ENCODE results near the gene LIM2.
A peak's percentile ranks its signal among the peaks of the same experiment; 100 is the strongest.
"Not testable (repeated sequence)": the region's sequence is repeated elsewhere in the genome, so short reads cannot be mapped to it uniquely, and the experiment has no call there.

LIM2 gene, protein sequence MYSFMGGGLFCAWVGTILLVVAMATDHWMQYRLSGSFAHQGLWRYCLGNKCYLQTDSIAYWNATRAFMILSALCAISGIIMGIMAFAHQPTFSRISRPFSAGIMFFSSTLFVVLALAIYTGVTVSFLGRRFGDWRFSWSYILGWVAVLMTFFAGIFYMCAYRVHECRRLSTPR

GRCh38 chr19:51387924-51388389 is at the start of gene LIM2:
TSS of gene LIM2 (minus strand) at chr19:51387974. CDS start at chr19:51387443, 531 bp downstream.
- DNase-seq (ENCODE audit: low read depth): no peak

DNA sequence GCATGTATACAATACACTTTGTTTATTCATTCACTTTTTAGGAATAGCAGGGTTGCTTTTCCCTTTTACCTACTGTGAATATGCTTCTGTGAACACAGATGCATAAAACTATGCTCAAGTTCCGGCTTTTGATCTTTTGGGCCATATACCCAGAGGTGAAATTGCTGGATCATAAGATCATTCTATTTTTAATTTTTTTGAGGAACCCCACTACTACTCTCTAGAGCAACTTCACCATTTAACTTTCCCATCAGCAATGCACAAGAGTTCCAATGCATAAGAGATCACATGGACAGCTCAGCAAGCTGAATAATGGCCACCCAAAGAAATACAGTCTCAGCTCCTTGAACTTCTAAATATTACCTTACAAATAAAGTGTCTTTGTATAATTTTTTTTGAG is 46.7 kb upstream of the LIM2 start:
- DNase-seq (ENCODE audit: low read depth): no peak

DNA sequence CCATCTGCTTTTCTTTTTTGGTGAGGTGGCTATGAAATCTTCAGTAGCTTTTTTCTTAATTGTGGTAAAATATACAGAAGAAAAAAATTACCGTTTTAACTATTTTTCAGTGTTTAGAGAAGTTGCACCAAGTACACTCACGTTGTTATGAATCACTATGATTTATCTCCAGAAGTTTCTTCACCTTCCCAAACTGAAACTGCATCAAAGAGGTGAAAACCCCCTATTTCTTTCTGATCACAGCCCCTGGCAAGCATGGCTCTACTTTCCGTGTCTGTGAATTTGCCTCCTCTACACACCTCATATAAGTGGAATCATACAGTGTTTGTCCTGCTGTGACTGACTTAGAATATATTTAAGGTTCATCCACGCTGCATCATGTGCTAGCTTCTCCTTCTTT is 45.3 kb upstream of the LIM2 start:
- no peak for DNase-seq (ENCODE audit: low read depth)

DNA sequence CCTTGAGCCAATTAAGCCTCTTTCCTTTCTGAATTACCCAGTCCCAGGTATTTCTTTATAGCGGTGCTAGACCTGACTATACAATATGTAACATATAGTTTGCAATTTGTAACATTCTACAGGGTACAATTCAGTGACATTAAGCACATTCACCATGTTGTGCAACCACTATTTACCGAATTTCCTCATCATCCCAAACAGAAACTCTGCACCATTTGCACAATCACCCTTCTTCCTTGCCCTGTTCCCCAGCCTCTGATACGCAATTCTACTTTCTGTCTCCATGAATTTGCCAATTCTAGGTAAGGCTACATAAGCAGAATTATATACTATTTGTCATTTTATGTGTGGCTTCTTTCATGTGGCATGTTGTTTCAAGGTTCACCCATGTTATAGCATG is 43.4 kb upstream of the LIM2 start:
- DNase-seq (ENCODE audit: low read depth): no peak

DNA sequence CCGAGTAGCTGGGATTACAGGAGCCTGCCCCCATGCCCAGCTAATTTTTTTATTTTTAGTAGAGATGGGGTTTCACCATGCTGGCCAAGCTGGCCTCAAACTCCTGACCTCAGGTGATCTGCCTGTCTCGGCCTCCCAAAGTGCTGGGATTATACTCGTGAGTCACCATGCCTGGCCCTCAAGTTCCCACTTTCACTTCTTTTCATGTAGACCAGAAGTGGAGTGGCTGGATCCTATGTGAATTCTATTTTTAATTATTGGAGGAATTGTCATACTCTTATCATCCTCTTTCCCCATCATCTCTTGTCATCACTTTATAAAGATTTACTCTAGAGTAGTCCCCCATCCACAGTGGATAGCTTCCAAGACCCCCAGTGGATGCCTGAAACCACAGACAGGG is 42.4 kb upstream of the LIM2 start:
- no peak for DNase-seq (ENCODE audit: low read depth)

DNA sequence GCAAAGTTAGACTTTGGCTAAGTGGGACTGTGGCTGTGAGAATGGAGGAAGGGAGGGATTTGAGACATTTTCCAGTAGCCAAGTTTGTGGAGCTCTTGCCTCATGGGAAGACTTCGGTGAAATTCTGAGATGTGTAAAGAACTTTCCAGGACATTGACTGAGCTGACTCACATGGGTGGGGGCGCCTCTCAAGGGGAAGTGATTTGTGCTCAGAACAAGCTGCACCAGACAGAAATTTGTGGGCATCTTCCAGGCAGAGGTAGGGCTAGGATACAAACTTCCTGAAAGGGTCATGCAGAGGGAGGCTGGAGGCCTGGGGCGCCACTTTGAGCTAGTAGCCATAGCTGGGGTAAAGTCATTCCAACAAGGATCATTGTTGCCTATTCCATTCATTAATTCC is 39.4 kb upstream of the LIM2 start:
- DNase-seq (ENCODE audit: low read depth): no peak

GRCh38 chr19:51422053-51422448 is 34.3 kb upstream of the LIM2 start:
- peak; percentile 59 for DNase-seq (ENCODE audit: low read depth)

DNA sequence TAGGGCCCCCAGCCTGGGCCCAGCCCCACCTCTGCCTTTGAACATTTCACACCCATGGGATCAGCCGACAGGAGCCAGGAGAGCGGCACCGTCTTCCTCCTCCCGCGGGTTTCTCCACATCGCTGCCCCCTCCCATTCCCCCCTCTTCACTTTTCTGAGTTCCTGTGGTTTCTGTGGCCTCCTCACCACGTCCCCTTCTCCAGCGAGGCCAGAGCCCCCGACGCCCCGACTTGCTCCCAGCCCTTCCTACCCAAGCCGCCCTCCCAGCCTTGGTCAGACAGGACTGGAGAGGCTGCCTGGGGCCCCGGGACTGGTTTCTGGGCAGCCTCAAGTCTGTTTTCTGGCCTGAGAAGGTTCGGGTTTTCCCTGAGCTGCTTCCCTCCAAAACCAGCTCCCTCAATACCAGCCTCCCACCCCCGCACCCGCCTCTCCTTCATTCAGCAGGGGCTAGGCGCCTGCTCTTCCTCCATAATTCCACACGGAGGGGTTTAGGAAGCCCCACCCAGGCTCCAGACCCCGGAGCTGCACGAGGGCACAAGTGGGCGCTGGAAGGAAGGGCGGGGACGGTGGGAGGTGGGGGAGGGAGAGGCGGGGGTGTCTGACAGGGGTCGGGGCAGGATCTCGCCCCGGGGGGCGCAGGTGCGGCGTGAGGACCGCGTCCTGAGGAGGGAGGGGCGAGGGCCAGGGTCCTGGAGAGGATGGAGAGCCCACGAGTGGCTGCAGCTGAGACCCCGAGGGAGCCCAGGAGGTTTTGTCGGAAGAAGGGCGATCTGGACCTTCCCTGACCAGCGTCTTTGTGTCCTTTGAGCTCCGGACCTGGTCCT is 33.7 kb upstream of the LIM2 start:
- no peak for DNase-seq (ENCODE audit: low read depth)

DNA sequence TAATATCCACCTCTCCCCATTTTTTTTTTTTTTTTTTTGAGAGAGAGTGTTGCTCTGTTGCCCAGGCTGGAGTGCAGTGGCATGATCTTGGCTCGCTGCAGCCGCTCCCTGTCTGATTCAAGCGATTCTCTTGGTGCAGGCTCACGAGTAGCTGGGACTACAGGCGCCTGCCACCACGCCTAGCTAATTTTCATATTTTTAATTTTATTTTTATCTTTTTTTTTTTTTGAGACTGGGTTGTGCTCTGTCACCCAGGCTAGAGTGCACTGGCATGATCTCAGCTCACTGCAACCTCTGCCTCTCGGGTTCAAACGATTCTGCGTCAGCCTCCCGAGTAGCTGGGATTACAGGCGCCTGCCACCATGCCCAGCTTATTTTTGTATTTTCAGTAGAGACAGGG is 32.7 kb upstream of the LIM2 start:
- not testable (repeated sequence) for DNase-seq (ENCODE audit: low read depth)

GRCh38 chr19:51418707-51419106 is 30.9 kb upstream of the LIM2 start:
- DNase-seq (ENCODE audit: low read depth): no peak

GRCh38 chr19:51417810-51418157 is 30.0 kb upstream of the LIM2 start:
- DNase-seq (ENCODE audit: low read depth): no peak

DNA sequence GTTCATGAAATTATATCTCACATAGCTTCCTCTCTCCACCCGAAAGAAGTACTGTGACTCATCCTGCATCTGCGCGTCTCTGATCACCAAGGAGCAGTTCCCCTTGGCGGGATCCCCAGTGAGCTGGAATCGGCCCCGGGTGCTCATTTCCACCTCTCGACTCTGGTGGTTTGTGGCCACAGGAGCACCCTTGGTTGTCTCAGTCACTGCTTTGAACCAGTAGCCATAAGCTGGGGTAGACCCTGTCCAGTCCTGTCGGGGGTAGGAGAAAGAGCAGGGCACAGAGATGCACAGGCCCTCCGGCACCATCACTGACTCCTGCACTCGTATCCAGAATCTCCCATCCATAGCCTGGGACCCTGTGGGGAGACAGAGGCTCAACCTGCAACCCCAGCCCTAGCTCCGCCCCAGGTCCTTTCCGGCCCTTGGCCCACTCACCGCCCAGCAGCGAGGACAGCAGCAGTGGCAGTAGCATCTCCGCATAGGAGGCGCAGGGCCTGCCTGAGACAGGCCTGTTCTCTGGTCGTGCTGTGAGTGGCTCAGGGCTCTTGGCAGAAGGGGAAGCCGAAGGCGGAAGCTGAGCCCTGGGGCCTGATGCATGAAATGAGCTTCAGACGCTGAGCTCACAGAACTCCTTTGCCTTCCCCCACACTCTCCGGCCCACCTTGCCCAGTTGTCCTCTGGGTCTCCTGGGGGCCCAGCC is 29.5 kb upstream of the LIM2 start, which contains the start of gene SIGLEC10:
TSS of gene SIGLEC10 (minus strand) at position 536 of the 703 bp plus-strand sequence. CDS start at position 475, 61 bp downstream.
- no peak for DNase-seq (ENCODE audit: low read depth)

DNA sequence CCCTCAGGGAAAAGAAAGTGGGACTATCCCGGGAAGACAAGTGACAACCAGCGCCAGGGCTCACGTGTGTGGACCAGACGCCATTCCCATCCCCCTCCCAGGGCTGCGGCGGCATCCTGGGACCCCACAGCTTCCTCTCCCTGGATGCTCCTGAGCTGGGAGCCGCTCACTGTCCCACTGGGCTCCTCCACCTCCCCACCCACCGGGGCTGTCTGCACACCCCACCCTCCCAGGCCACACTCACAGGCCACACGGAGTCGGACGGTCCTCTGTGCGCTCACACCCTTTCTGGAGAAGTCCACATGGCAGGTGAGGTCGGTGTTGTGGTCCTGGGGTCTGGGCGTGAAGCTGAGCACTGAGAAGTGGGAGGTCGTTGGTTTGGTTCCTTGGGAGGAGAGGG is 28.6 kb upstream of the LIM2 start:
- not testable (repeated sequence) for DNase-seq (ENCODE audit: low read depth)

- DNase-seq (ENCODE audit: low read depth): no peak
Measured at GRCh38 chr19:51415187-51415586, 27.4 kb upstream of the LIM2 start.

DNA sequence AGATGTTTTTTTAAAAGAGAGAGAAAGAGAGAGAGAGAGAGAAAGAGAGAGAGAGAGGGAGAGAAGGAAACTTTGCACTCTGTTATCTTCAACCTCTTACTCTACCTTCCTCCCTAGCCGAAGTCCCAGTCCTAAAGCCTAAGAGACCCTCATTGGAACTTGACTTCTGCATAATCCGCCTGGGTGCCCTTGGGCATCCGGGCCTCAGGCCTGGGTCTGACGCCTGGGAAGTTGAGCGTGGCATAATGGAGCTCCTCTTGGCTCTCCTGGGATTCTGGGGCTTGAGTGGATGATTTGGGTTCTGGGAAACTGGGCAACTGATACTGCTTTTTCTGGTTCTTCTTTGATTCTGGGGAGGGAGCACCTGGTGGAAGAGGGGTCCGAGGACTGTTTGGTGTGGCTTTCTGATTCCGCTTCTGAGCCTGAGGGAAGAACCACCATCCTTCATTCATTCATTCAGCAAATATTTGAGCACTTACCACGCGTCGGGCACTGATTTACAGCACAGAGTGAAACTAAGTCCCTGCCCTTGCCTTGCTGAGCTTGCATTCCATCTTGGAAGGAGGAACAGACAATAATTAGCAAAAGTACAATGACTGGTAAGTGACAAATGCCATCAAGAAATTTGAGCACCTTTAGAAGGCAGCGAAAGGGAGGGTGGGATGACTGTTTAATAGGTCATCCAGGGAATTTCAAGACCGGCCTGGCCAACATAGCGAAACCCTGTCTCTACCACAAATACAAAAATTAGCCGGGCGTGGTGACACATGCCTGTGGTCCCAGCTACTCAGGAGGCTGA is 23.4 kb upstream of the LIM2 start:
- DNase-seq (ENCODE audit: low read depth): no peak

DNA sequence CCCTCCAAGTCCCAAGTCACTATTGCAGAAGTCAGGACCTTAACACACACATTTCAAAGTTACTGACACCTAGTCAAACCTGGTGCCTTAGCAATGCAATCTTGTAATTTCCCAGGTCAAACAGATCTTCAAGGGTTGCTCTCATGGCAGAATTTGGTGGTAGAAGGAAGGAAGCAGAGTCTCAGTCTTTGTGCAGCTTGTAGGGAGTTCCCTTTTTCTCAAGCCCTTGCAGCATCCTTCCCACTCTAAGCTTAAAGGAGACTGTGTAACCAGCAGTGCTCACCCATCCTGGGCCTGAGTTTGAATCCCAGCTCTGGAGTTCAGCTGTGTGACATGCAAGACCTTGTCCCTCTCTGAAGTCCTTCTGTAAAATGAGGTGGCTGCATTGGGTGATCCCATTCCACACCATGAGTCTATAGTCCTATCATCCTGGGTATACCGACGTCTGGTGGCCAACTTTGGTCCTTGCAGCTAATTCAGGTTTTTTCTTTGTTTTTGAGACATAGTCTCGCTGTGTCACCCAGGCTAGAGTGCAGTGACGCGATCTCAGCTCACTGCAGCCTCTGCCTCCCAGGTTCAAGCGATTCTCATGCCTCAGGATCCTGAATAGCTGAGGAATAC is 19.8 kb upstream of the LIM2 start:
- peak; percentile 15 for DNase-seq (ENCODE audit: low read depth)

GRCh38 chr19:51402117-51402516 is 14.3 kb upstream of the LIM2 start:
- DNase-seq (ENCODE audit: low read depth): no peak

DNA sequence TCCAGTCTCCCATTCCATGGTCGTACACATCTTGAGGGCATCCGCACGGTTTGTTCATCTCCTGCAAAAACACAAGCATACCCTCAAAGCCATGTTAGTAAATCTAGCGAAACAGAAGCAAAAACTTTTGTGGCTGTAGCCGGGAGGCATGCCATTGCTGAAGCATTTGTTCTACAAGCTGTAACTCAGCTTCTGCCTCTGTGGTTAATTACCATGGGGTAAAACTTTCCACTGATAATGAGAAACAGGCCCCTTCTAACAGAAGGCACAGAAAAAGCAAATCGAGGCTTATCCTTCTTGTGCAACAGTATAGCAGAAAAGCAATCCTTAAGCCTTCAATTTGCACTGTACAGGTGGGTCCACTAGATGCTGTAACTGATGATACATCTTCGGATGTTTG is 12.2 kb upstream of the LIM2 start:
- not testable (repeated sequence) for DNase-seq (ENCODE audit: low read depth)

GRCh38 chr19:51399231-51399630 is 11.5 kb upstream of the LIM2 start:
- no peak for DNase-seq (ENCODE audit: low read depth)

- DNase-seq (ENCODE audit: low read depth): peak; percentile 38
Measured at GRCh38 chr19:51398096-51398704, 10.4 kb upstream of the LIM2 start.

- DNase-seq (ENCODE audit: low read depth): peak; percentile 23
Measured at GRCh38 chr19:51397453-51397852, 9.7 kb upstream of the LIM2 start.

Data from iris pigment epithelial cell (primary cell).